Heart right ventricle (tissue), 16 donors: Measurements from ENCODE around the gene ASH1L. TPM values are rescaled to one million over a fixed set of nuclear protein-coding genes. Genes with fewer than 3 reads are reported as not detected.
A peak's percentile ranks its signal among the peaks of the same experiment; 100 is the strongest.

Experiments
- ATAC-seq, 8 donors: fragments of 200-7000 bp; cut with Tn5 transposase; one replicate each; pipeline ENCODE4 v1.9.1; 2020; ENCODE audit warnings: mild to moderate bottlenecking in 8 of 8, moderate library complexity in 8 of 8, moderate number of reproducible peaks in 1 of 8
- DNase-seq, 2 donors: peaks; one replicate each; pipeline ENCODE4 v3.0.0-alpha.2; 2020
- H3K27ac ChIP-seq, 10 donors: fragments of 200-600 bp; sonication (generic) in 2 of 10; one replicate each; pipeline versions ENCODE4 v1.5.0 to v1.8.0; 2020 to 2022; ENCODE audit warnings: mild to moderate bottlenecking in 3 of 10
- H3K27me3 ChIP-seq, 7 donors: fragments of 200-600 bp; one replicate each; pipeline ENCODE4 v1.8.0; 2021 to 2022; ENCODE audit warnings: mild to moderate bottlenecking in 2 of 7
- H3K36me3 ChIP-seq, 9 donors: fragments of 200-600 bp; sonication (generic) in 1 of 9; one replicate each; pipeline versions ENCODE4 v1.5.0 to v1.8.0; 2020 to 2022; ENCODE audit warnings: mild to moderate bottlenecking in 2 of 9
- H3K4me1 ChIP-seq, 9 donors: fragments of 200-600 bp; sonication (generic) in 1 of 9; one replicate each; pipeline versions ENCODE4 v1.5.0 to v1.8.0; 2020 to 2022; ENCODE audit warnings: mild to moderate bottlenecking in 4 of 9
- H3K4me3 ChIP-seq, 10 donors: fragments of 200-600 bp; sonication (generic) in 2 of 10; one replicate each; pipeline versions ENCODE4 v1.5.0 to v1.8.0; 2020 to 2022; ENCODE audit warnings: mild to moderate bottlenecking in 7 of 10, moderate library complexity in 2 of 10
- H3K9me3 ChIP-seq, 11 donors: fragments of 200-600 bp in 10 of 11; sonication (generic) in 2 of 11; one replicate each; pipeline versions ENCODE4 v1.5.0 to v1.8.0; 2013 to 2022; ENCODE audit warnings: mild to moderate bottlenecking in 2 of 11, control low read depth in 1 of 11, moderate library complexity in 1 of 11
- WGBS, 2 donors: extraction: QIAGEN DNeasy Blood & Tissue Kit; methylation state at CpG; one replicate each; pipeline ENCODE4 v1.1.7; 2013; ENCODE audit warnings: inconsistent platforms in 1 of 2; 5-methylcytosine and 5-hydroxymethylcytosine counted together
- intact Hi-C, 10 donors: fragments of 100-400 bp; cut with DNase I; formaldehyde crosslinking; loops; one replicate each; pipeline versions ENCODE4 v1.11.1 to v1.14.2; 2022
- polyA plus RNA-seq, 2 donors: library from polyadenylated mRNA; stranded (reverse); fragments of 200-250 nt; gene quantifications; one replicate each; pipeline ENCODE4 v1.2.3, GENCODE V29; 2013
- total RNA-seq, 10 donors: library from RNA; stranded (reverse); fragmentation: NEBNext Ultra II Directional in 3 of 10; extraction: Animal tissue kit (Norgen Biotek cat#: 25700) in 3 of 10; gene quantifications; one replicate each; pipeline versions ENCODE4 v1.2.1 to v1.2.4, GENCODE V29; 2021 to 2023
- TF ChIP-seq, protein P1 (sequence below), 9 donors: fragments of 200-600 bp; sonication (generic) in 2 of 9; IDR thresholded peaks; one replicate each; pipeline versions ENCODE4 v1.5.0 to v1.8.0; 2021 to 2022; ENCODE audit warnings: antibody characterized with exemption in 9 of 9, mild to moderate bottlenecking in 5 of 9, moderate library complexity in 1 of 9
- donor health status: Arrhythmogenic right ventricular cardiomyopathy.
- donor health status: ischemic (EF 13 %, LVEDD 7.1; RV severe dilation, severe dysfunction).
- donor health status: healthy with polysubstance abuse.
- donor health status: DM: no; HTN: yes; CAD: no.
- donor health status: DM: no; HTN: no; CAD: no.
- donor health status: ischemic (EF 25% LVEDD 6.9; RV normal size, moderate dysfunction).
- donor health status: ischemic (EF 25% LVEDD 5.7; RV mildly dilated, moderate dysfunction).
- donor health status: healthy.
- donor health status: DM: yes; HTN: yes; CAD: no.
- donor health status: Ischemic cardiomyopathy.
- donor health status: ischemic (EF 35%, LVEDD 5.7; RV mildly dilated, moderate dysfunction).
- donor health status: nonischemic (EF 11% LVEDD 7.7; RV severe dilation, severe dysfunction).
- donor health status: DM: yes; HTN: yes; CAD: no.
- donor health status: PGD.
- donor health status: ischemic (EF 29% LVEDD 5.4; RV normal size, mild dysfunction).
- donor health status: nonischemic (EF 23%, LVEDD 6.1; RV moderate dilation, normal function).

Gene ASH1L
- total and polyA plus RNA-seq, 12 donors: 5.1 to 56.8 (median 47.3) TPM

DNA sequence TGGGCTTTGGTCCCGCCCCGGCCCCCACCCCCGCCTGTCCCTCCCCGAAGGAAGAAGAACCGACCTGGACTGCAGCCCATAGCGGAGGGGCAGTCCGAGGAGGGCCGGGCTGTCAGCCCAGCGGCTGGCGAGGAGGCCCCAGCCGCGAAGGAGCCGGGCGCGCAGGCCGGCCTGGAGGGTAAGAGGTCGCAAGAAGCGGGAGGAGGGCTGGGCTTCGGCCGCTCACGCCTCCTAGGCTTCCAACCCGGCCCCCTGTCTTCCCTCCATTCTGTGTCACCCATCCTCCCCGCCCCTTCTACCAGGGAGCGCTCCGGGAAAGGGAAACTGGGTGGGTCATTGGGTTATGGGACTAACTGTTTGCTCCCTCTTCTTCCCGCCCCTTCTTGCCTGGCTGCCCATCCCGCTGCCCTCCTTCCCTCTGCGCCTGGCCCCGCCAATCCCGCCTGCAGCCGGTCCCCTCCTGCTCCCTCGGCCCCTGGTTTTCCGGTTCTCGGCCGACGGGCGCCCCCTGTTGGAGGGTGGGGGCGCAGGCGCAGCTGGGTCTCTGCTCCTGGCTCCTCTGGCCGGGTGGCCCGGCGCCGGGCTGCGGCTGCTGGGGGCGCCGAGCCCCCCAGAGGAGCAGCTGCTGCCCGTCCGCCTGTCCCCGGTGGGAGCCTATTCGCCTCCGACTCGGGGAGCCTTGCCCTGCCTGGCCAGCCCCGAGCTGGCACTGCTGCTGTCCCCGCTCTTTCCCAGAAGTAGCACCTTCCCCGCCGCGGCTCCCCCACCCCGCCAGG lies 239.5 kb downstream of the ASH1L start:
- peaks cover 0 to 45% (median 17%) of the 10 kb centered on the region in 9 donors for H3K36me3 ChIP-seq
- H3K9me3 ChIP-seq: no peaks in the 10 kb centered on the region
- peak overlapping the region; percentile 91 to 98 (median 97) for H3K27ac ChIP-seq
- H3K4me3 ChIP-seq: peak overlapping the region; percentile 67 to 95 (median 84)
- 0 to 1% methylated on average over 52 to 58 of the region's 58 CpGs for WGBS, 2 donors
- TF ChIP-seq, protein P1, sequence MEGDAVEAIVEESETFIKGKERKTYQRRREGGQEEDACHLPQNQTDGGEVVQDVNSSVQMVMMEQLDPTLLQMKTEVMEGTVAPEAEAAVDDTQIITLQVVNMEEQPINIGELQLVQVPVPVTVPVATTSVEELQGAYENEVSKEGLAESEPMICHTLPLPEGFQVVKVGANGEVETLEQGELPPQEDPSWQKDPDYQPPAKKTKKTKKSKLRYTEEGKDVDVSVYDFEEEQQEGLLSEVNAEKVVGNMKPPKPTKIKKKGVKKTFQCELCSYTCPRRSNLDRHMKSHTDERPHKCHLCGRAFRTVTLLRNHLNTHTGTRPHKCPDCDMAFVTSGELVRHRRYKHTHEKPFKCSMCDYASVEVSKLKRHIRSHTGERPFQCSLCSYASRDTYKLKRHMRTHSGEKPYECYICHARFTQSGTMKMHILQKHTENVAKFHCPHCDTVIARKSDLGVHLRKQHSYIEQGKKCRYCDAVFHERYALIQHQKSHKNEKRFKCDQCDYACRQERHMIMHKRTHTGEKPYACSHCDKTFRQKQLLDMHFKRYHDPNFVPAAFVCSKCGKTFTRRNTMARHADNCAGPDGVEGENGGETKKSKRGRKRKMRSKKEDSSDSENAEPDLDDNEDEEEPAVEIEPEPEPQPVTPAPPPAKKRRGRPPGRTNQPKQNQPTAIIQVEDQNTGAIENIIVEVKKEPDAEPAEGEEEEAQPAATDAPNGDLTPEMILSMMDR (IDR thresholded peaks at IDR 0.05): peak; percentile 83 to 99 (median 97)
- peaks cover 7 to 54% (median 40%) of the 10 kb centered on the region in 9 donors for H3K4me1 ChIP-seq
- H3K27me3 ChIP-seq: no peaks in the 10 kb centered on the region
- ATAC-seq: peak; percentile 38 to 75 (median 54)
- intact Hi-C loops: loop anchor here (1.0 to 5.0 kb wide), 9 partner anchors 46 to 269 kb away; partner anchors contain the start of genes HCN3 (in 6 of the 10), MTX1 (in 2 of the 10), THBS3 (in 2 of the 10) and ENTREP3 (in 1 of the 10)
- peak; percentile 92 to 93 for DNase-seq

DNA sequence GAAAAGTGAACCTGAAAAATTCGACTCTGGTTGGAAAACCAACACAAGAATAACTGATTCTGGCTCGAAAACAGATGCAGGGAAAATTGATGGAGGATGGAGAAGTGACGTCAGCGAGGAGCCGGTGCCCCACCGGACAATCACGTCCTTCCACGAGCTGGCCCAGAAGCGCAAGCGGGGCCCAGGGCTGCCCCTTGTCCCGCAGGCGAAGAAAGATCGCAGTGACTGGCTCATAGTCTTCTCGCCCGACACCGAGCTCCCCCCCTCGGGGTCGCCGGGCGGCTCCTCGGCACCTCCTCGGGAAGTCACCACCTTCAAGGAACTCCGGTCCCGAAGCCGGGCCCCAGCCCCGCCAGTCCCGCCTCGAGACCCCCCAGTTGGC lies 240.0 kb downstream of the ASH1L start:
- DNase-seq (peak in 1 of 2 donors; percentile 41), ATAC-seq (no peak)
- Histone ChIP-seq H3K36me3 (peaks cover 0 to 45% (median 16%) of the 10 kb centered on the region in 9 donors), H3K9me3 (no peaks in the 10 kb centered on the region), H3K27me3 (no peaks in the 10 kb centered on the region), H3K27ac (peak overlapping the region; percentile 91 to 98 (median 97)), H3K4me3 (peak overlapping the region; percentile 67 to 95 (median 84)), H3K4me1 (peaks cover 7 to 54% (median 40%) of the 10 kb centered on the region in 9 donors)
- WGBS, 2 donors: 1% methylated on average over 28 of the region's 28 CpGs
- TF ChIP-seq, protein P1 (IDR thresholded peaks at IDR 0.05): no peak
- intact Hi-C loops: loop anchor here (2.0 to 5.0 kb wide), 7 partner anchors 45 to 270 kb away; partner anchors contain the start of genes HCN3 (in 5 of the 10), MTX1 (in 2 of the 10), THBS3 (in 2 of the 10) and ENTREP3 (in 1 of the 10)

DNA sequence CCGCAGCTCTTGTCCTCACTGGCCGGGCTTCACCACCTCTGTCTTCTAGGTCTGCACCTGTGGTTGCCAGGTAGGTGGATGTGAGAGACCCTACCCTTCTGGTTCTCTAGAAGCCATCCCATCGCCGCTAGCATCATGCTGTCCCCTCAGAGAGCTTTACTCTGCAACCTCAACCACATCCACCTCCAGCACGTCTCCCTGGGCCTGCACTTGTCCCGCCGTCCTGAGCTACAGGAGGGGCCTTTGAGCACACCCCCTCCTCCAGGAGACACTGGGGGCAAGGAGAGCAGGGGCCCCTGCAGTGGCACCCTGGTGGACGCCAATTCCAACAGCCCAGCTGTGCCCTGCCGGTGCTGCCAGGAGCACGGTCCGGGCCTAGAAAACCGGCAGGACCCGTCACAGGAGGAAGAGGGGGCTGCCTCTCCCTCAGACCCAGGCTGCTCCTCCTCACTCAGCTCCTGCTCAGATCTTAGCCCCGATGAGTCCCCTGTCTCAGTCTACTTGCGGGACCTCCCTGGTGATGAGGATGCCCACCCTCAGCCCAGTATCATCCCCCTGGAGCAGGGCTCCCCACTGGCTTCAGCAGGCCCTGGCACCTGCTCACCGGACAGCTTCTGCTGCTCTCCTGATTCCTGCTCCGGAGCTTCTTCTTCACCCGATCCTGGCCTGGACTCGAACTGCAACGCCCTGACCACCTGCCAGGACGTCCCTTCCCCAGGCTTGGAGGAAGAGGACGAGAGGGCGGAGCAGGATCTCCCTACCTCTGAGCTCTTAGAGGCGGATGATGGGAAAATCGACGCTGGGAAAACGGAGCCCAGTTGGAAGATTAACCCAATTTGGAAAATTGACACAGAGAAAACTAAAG lies 240.7 kb downstream of the ASH1L start:
- intact Hi-C loops: loop anchor here (2.0 to 5.0 kb wide), 7 partner anchors 45 to 270 kb away; partner anchors contain the start of genes HCN3 (in 6 of the 10), MTX1 (in 2 of the 10), THBS3 (in 2 of the 10) and ENTREP3 (in 1 of the 10)
- TF ChIP-seq, protein P1 (IDR thresholded peaks at IDR 0.05): no peak

More for the DNA sequence above, 240.7 kb downstream of the ASH1L start:
- H3K9me3 ChIP-seq: no peaks in the 10 kb centered on the region
- H3K36me3 ChIP-seq: peaks cover 0 to 45% (median 9%) of the 10 kb centered on the region in 9 donors
- H3K27me3 ChIP-seq: no peaks in the 10 kb centered on the region
- H3K4me3 ChIP-seq: peak overlapping the region; percentile 67 to 95 (median 84)
- peaks cover 7 to 54% (median 40%) of the 10 kb centered on the region in 9 donors for H3K4me1 ChIP-seq
- ATAC-seq: no peak
- WGBS, 2 donors: 43 to 48% methylated on average over 25 to 27 of the region's 27 CpGs
- H3K27ac ChIP-seq: peak overlapping the region; percentile 49 to 98 (median 97)
- DNase-seq: peak in 1 of 2 donors; percentile 22
